Calu3 (cell line): ENCODE measurements around the gene THADA. TPM values are rescaled to one million over a fixed set of nuclear protein-coding genes. Genes with fewer than 3 reads are reported as not detected.
A peak's percentile ranks its signal among the peaks of the same experiment; 100 is the strongest.

Experiments used
- BruUV-seq: library from RNA; stranded (reverse); fragments of 400-500 nt; replicated peaks from 2 replicates; lab custom pipeline; 2021; lab: Mats Ljungman, UMichigan
- CTCF ChIA-PET: fragments of 300-600 bp; sonication (Branson Sonifier 250); formaldehyde crosslinking; loops from one replicate; lab custom pipeline; 2022; ENCODE audit warnings: antibody characterized with exemption; lab: Charles Lee
- DNase-seq: peaks from one replicate; pipeline ENCODE4 v3.0.0; 2022
- H3K27ac Mint-ChIP-seq: one replicate; pipeline ENCODE4 v1.8.0; 2022; ENCODE audit warnings: mixed read lengths; ENCODE audit not compliant: unreplicated experiment
- H3K27me3 Mint-ChIP-seq: one replicate; pipeline ENCODE4 v1.8.0; 2022; ENCODE audit warnings: mixed read lengths; ENCODE audit not compliant: unreplicated experiment
- H3K36me3 Mint-ChIP-seq: one replicate; pipeline ENCODE4 v1.8.0; 2022; ENCODE audit warnings: mild to moderate bottlenecking, moderate library complexity, mixed read lengths; ENCODE audit not compliant: insufficient read depth, unreplicated experiment
- H3K4me1 Mint-ChIP-seq: one replicate; pipeline ENCODE4 v1.8.0; 2022; ENCODE audit warnings: mild to moderate bottlenecking, low read depth, mixed read lengths; ENCODE audit not compliant: unreplicated experiment
- H3K4me3 Mint-ChIP-seq: one replicate; pipeline ENCODE4 v1.8.0; 2022; ENCODE audit warnings: mild to moderate bottlenecking, low read depth, moderate library complexity, mixed read lengths; ENCODE audit not compliant: unreplicated experiment
- H3K9me3 Mint-ChIP-seq: one replicate; pipeline ENCODE4 v1.8.0; 2022; ENCODE audit warnings: low read depth, mixed read lengths; ENCODE audit not compliant: unreplicated experiment
- CTCF ChIP-seq: fragments of 200-600 bp; IDR thresholded peaks from one replicate; pipeline ENCODE4 v1.8.0; 2022; ENCODE audit warnings: antibody characterized with exemption; ENCODE audit not compliant: unreplicated experiment
- intact Hi-C: fragments of 100-400 bp; cut with micrococcal nuclease; formaldehyde crosslinking; loops from one replicate; pipeline ENCODE4 v1.10.0; 2022; ENCODE audit not compliant: unreplicated experiment
- total RNA-seq: library from RNA; stranded (reverse); gene quantifications from 2 replicates; pipeline ENCODE4 v1.2.3, GENCODE V29; 2022

The THADA gene
- total RNA-seq, 1 experiment from 2014 or later, result 35.5 TPM

- Mint-ChIP-seq H3K27me3 (no peaks in the 10 kb centered on the region), H3K36me3 (no peaks in the 10 kb centered on the region), H3K27ac (no peak overlapping the region), H3K4me3 (no peak overlapping the region), H3K9me3 (peaks cover 3% of the 10 kb centered on the region), H3K4me1 (peaks cover 13% of the 10 kb centered on the region)
- TF ChIP-seq CTCF, result no peak
- no TSS peak for BruUV-seq
- intact Hi-C loops, result no loop called here
- CTCF ChIA-PET, result no interaction called here
- DNase-seq, result no peak
These were observed 269.6 kb downstream of the THADA start for GRCh38 chr2:43326101-43326825.

DNA sequence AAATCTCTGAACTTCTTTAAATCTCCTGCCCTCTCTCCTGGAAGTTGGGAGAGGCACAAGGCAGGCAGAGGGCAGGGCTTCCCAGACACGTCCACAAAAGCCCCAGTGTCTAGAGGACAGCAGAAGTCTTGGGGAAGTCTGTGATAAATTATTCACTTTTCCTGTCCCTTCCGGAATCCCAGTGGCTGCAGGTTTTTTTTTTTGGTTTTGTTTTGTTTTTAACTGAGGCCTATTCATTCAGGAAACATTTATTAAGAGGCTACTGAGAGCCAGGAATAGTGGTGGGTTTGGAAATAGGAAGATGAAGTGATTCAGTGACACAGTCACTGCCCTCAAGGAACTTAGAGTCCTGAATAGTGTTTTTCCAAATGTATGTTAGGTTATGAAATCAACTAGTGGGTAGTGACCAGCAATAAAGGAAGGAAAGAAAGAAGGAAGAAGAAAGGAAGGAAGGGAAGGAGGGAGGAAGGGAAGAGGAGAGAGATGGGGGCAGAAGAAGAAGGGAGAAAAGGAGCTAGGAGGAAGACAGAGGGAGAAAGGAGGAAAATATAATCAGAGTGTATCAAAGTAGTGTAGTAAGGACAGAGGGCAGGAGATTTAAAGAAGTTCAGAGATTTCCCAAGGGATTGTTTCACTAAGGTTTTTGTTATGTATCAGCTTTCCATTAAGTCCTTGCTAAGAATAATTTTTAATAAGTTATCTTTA, 270.6 kb downstream of the THADA start:
- H3K27me3 Mint-ChIP-seq, result no peaks in the 10 kb centered on the region
- DNase-seq, result no peak
- H3K4me3 Mint-ChIP-seq, result no peak overlapping the region
- TF ChIP-seq CTCF, result no peak
- intact Hi-C loops, result no loop called here
- no peaks in the 10 kb centered on the region for H3K36me3 Mint-ChIP-seq
- CTCF ChIA-PET, result no interaction called here
- peaks cover 13% of the 10 kb centered on the region for H3K4me1 Mint-ChIP-seq
- BruUV-seq, result no TSS peak
- H3K9me3 Mint-ChIP-seq, result peaks cover 3% of the 10 kb centered on the region
- H3K27ac Mint-ChIP-seq, result peak overlapping the region; percentile 4

DNA sequence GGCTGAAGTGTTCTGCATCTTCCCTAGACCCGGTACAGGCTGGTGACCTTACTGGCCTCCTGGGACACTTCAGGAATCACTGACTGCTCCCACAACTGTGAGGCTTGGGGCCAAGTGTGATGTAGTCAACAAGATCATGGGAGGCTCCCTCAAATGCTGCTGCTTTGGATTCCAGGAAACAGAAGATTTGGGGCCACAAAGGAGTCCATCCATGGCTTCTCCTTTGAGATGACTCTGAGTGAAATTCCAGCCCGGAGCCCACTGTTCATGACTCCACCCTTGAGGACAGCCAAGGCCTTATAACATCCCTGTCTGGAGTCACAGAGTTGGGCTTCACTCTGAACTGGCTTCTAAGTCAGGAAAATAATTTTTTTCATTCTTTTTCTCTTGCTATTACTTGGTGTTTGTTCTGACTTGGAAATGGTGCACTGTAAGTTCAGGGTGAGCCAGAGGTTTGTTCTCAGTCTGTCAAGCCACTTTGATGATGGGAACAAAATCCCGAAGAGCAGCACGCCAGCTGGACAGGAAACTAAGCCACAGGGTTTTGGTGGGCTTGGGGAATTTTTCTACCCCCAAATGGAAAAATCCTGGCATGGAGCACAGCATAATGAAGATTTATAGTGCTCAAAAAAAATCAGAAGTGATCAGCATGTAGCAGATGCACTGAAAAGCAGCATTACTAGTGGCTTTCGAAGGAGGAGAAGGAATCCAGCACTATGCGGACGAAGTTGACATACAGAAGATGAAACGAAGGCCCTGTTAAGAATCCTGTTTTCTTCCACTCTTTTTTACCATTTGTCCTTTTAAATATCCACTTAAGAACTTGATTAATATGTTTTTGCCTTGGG, 271.4 kb downstream of the THADA start:
- no TSS peak for BruUV-seq
- intact Hi-C loops, result no loop called here
- TF ChIP-seq CTCF, result no peak
- no peaks in the 10 kb centered on the region for H3K27me3 Mint-ChIP-seq
- no peak overlapping the region for H3K27ac Mint-ChIP-seq
- no peak for DNase-seq
- peaks cover 3% of the 10 kb centered on the region for H3K9me3 Mint-ChIP-seq
- no peak overlapping the region for H3K4me3 Mint-ChIP-seq
- peaks cover 13% of the 10 kb centered on the region for H3K4me1 Mint-ChIP-seq
- CTCF ChIA-PET, result no interaction called here
- H3K36me3 Mint-ChIP-seq, result no peaks in the 10 kb centered on the region

DNA sequence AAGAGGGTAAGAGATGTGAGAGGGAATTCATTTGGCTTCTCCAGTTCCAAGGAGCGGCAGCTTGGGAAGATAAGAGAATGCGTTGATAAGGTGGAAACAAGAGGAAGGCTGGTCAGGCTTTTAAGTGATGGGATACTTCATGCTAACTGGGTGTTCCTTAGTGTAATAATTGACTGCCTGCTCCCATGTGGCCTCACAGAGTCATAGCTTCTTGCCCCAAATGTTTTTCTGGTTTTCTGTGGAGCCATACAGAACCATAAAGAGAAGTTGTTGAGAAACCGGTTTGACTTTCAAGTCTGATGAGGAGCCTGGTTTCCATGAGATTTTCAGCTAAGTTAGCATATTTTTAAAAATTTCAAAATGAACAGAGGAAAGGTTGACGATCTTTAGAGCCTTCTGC, 272.0 kb downstream of the THADA start:
- no peak for TF ChIP-seq CTCF
- Mint-ChIP-seq H3K27me3 (no peaks in the 10 kb centered on the region), H3K9me3 (peaks cover 3% of the 10 kb centered on the region), H3K36me3 (no peaks in the 10 kb centered on the region), H3K4me3 (no peak overlapping the region), H3K27ac (no peak overlapping the region), H3K4me1 (peaks cover 13% of the 10 kb centered on the region)
- no peak for DNase-seq
- BruUV-seq, result no TSS peak
- CTCF ChIA-PET, result no interaction called here
- intact Hi-C loops, result no loop called here
